ENCODE results near the gene AKAP8.

DNA sequence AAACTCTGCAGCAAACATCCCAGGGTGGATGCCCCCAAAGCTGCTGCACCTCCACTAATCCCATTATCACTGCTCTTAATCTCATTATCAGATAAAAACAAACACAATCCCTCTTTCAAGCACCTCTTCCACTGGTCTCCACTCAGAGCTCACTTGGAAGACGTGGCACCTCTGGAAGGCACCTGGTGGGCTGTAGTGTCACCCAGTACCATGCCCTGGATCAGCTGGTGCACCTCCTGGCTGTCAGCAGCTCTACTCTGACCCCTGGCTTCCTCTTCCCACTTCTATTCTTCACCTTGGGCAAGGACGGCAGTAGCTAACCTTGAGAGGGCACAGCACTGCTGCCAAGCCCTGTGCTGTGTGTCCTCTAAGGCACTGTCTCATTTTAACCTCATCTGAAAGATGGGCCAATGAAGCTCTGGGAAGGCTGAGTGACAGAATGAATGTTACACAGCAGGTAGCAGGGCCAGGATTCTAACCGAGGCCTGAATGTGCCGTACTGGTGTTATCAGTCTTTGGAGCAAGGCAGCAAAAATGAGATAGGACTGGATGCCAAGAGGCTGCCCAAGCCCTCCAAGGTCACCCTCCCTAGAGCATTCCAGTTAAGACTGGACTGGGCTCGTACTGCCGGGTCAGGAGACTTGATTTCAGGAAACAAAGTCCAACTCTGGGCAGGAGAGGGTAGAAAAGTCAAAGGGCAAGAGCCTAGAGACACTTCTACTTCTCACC lies 54.6 kb downstream of the AKAP8 start:
- no peak for TF ChIP-seq POLR2AphosphoS5 (IDR thresholded peaks at IDR 0.05; ENCODE audit: low read depth, low read length)
- TF ChIP-seq SIN3A (IDR thresholded peaks at IDR 0.05; ENCODE audit: borderline replicate concordance, insufficient read depth, low read length): no peak
- TF ChIP-seq, protein P1, sequence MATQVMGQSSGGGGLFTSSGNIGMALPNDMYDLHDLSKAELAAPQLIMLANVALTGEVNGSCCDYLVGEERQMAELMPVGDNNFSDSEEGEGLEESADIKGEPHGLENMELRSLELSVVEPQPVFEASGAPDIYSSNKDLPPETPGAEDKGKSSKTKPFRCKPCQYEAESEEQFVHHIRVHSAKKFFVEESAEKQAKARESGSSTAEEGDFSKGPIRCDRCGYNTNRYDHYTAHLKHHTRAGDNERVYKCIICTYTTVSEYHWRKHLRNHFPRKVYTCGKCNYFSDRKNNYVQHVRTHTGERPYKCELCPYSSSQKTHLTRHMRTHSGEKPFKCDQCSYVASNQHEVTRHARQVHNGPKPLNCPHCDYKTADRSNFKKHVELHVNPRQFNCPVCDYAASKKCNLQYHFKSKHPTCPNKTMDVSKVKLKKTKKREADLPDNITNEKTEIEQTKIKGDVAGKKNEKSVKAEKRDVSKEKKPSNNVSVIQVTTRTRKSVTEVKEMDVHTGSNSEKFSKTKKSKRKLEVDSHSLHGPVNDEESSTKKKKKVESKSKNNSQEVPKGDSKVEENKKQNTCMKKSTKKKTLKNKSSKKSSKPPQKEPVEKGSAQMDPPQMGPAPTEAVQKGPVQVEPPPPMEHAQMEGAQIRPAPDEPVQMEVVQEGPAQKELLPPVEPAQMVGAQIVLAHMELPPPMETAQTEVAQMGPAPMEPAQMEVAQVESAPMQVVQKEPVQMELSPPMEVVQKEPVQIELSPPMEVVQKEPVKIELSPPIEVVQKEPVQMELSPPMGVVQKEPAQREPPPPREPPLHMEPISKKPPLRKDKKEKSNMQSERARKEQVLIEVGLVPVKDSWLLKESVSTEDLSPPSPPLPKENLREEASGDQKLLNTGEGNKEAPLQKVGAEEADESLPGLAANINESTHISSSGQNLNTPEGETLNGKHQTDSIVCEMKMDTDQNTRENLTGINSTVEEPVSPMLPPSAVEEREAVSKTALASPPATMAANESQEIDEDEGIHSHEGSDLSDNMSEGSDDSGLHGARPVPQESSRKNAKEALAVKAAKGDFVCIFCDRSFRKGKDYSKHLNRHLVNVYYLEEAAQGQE (IDR thresholded peaks at IDR 0.05; ENCODE audit: insufficient read depth in 1 of 2, low read depth in 2 of 2, low read length in 2 of 2): no peak
- no peak for TF ChIP-seq TAF1 (IDR thresholded peaks at IDR 0.05; ENCODE audit: borderline replicate concordance, insufficient read depth, low read length)
